Transverse colon (tissue), 4 donors: ENCODE measurements around the gene IFT88. TPM values are rescaled to one million over a fixed set of nuclear protein-coding genes. Genes with fewer than 3 reads are reported as not detected.
A peak's percentile ranks its signal among the peaks of the same experiment; 100 is the strongest.

Experiments
- DNase-seq: peaks from one replicate; pipeline ENCODE4 v3.0.0-alpha.2; 2019
- H3K27ac ChIP-seq, 4 donors: fragments of 200-600 bp; sonication (generic); 2 replicates each; pipeline ENCODE4 v1.5.1; 2016 to 2018; ENCODE audit warnings: inconsistent platforms in 4 of 4
- H3K27me3 ChIP-seq: fragments of 200-600 bp; sonication (generic); 2 replicates; pipeline ENCODE4 v1.5.1; 2017; ENCODE audit warnings: inconsistent platforms
- H3K36me3 ChIP-seq, 4 donors: fragments of 200-600 bp; sonication (generic); 2 replicates each; pipeline ENCODE4 v1.5.1; 2017 to 2019; ENCODE audit warnings: inconsistent platforms in 4 of 4
- H3K4me1 ChIP-seq, 4 donors: fragments of 200-600 bp; sonication (generic); 2 replicates each; pipeline ENCODE4 v1.5.1; 2017 to 2020; ENCODE audit warnings: inconsistent platforms in 4 of 4
- H3K4me3 ChIP-seq, 4 donors: fragments of 200-600 bp; sonication (generic); 1 replicate in 1 of 4; 2 replicates in 3 of 4; pipeline versions ENCODE4 v1.5.1 to v1.6.1; 2017 to 2019; ENCODE audit warnings: inconsistent platforms in 4 of 4
- H3K9me3 ChIP-seq, 2 donors: fragments of 200-600 bp; sonication (generic); 2 replicates each; pipeline ENCODE4 v1.5.1; 2017 to 2019; ENCODE audit warnings: inconsistent platforms in 2 of 2
- CTCF ChIP-seq, 5 experiments: fragments of 200-600 bp in 3 of 5; fragments of 450-650 bp in 2 of 5; sonication (generic) in 3 of 5; IDR thresholded peaks; 1 replicate in 2 of 5; 2 replicates in 3 of 5; pipeline ENCODE4 v1.5.1; 2016 to 2017; ENCODE audit warnings: antibody characterized with exemption in 5 of 5, inconsistent platforms in 3 of 5, mild to moderate bottlenecking in 2 of 5, moderate library complexity in 1 of 5
- EP300 ChIP-seq: sonication (generic); formaldehyde crosslinking; IDR thresholded peaks from one replicate; pipeline ENCODE4 v1.6.1; 2017; ENCODE audit warnings: antibody characterized with exemption, low read depth
- POLR2A ChIP-seq: fragments of 450-650 bp; IDR thresholded peaks from one replicate; pipeline ENCODE4 v1.6.1; 2016; ENCODE audit warnings: antibody characterized with exemption, mild to moderate bottlenecking, moderate library complexity
- POLR2AphosphoS5 ChIP-seq, 3 donors: sonication (generic); formaldehyde crosslinking; IDR thresholded peaks; one replicate each; pipeline ENCODE4 v1.6.1; 2016; ENCODE audit warnings: antibody characterized with exemption in 3 of 3
- WGBS, 2 donors: methylation state at CpG; one replicate each; pipeline ENCODE4 v1.1.5; 2018; ENCODE audit warnings: low coverage in 1 of 2; 5-methylcytosine and 5-hydroxymethylcytosine counted together
- in situ Hi-C, 4 donors: fragments of 200-750 bp; cut with MboI; loops; one replicate each; pipeline versions ENCODE4 v1.15.0 to v1.15.1; 2017; ENCODE audit warnings: low sequenced_read_pairs in 3 of 4, low pct_ligation_motif_present in 1 of 4, low pct_unique_long_range_greater_than_20kb in 1 of 4
- intact Hi-C: fragments of 100-400 bp; cut with DNase I; formaldehyde crosslinking; loops from one replicate; pipeline ENCODE4 v1.15.1; 2023; ENCODE audit warnings: low total_unique reads
- total RNA-seq, 4 donors: library from RNA; depleted of rRNA; stranded (reverse); fragments of >200 nt; gene quantifications; one replicate each; pipeline ENCODE4 v1.1.0, GENCODE V29; 2016

IFT88 gene
- total RNA-seq, 4 donors from 2014 or later, result 3.4 to 22.9 (median 16.6) TPM

DNA sequence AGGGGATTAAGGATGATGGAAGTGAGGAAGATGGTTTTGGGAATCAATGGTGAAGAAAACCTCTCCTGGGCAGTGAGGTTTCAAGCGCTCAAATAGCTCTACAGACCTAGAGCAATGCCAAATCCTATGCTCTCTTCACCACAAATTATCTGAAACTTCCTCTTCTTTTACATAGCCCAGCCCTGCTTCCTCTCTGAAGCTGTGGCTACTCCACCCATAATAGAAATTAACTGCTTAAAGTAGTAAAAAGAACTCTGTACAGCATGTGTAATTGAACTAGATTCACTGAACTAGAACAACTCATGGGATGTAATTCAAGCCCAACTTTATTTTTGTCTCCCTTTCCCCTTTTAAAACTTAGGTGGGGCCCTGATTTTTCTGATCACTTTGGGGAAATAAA lies 20.4 kb upstream of the IFT88 start:
- Histone ChIP-seq H3K36me3 (no peaks in the 10 kb centered on the region), H3K4me3 (no peak overlapping the region), H3K27me3 (no peaks in the 10 kb centered on the region), H3K27ac (peak overlapping the region; percentile 74 to 77 (median 76)), H3K4me1 (peaks cover 4 to 47% (median 18%) of the 10 kb centered on the region in 4 donors), H3K9me3 (no peaks in the 10 kb centered on the region)
- intact Hi-C loops, result no loop called here
- TF ChIP-seq POLR2A (no peak), POLR2AphosphoS5 (IDR thresholded peaks at IDR 0.05) (peak in 1 of 3 donors; percentile 9)
- in situ Hi-C loops, result no loop called here
- no peak for DNase-seq
- 10 to 59% methylated on average over 1 of the region's 1 CpG for WGBS, 2 donors

DNA sequence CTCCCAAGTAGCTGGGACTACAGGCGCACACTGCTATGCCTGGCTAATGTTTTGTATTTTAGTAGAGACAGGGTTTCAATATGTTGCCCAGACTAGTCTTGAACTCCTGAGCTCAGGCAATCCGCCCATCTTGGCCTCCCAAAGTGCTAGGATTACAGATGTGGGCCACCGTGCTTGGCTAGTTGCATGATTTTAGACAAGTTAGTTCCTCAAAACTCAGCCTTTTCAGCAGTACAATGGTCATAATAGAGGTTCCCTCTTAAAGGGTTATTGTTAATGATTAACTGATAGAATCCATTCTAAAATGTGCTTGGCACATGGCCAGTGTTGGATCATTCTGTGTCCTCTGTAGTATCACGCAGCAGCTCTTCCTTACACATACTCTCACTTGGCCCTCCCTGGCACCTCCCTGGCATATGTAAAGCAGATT lies 19.5 kb upstream of the IFT88 start:
- in situ Hi-C loops (no loop called here), intact Hi-C loops (no loop called here)
- peaks cover 4 to 47% (median 18%) of the 10 kb centered on the region in 4 donors for H3K4me1 ChIP-seq
- no peak for TF ChIP-seq EP300
- peak in 1 of 3 donors; percentile 53 for TF ChIP-seq POLR2AphosphoS5 (IDR thresholded peaks at IDR 0.05)
- no peaks in the 10 kb centered on the region for H3K36me3 ChIP-seq
- H3K27ac ChIP-seq, result peak overlapping the region; percentile 74 to 77 (median 76)
- no peak overlapping the region for H3K4me3 ChIP-seq
- peak; percentile 69 for DNase-seq
- WGBS, 2 donors, result 59% methylated on average over 4 of the region's 4 CpGs; no CpG with 5 or more reads in 1 of the 2 donors
- no peaks in the 10 kb centered on the region for H3K27me3 ChIP-seq
- no peaks in the 10 kb centered on the region for H3K9me3 ChIP-seq

DNA sequence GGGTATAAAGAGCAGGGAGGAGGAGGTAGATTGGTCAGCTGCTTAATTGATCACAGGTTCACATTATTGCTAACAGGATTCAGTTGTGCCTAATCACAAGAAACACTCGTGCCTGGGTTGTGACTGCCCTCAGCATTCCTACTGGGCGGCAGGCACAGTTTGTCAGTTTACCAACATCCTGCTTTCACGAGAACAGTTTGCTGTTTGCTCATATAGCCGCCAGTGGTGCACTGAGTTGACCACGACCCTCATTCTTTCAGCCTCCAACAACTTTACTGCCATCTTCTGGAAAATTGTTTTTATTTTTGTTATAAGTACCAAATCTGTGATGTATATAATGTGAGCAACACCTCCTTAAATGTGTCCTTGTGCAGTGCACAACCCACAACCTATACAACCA lies 16.2 kb upstream of the IFT88 start:
- TF ChIP-seq POLR2A (no peak), POLR2AphosphoS5 (IDR thresholded peaks at IDR 0.05) (no peak), CTCF (IDR thresholded peaks at IDR 0.05) (no peak), EP300 (no peak)
- in situ Hi-C loops (no loop called here), intact Hi-C loops (no loop called here)
- 58 to 66% methylated on average over 5 of the region's 5 CpGs for WGBS, 2 donors
- no peaks in the 10 kb centered on the region for H3K36me3 ChIP-seq
- no peak overlapping the region for H3K27ac ChIP-seq
- no peaks in the 10 kb centered on the region for H3K9me3 ChIP-seq
- H3K27me3 ChIP-seq, result no peaks in the 10 kb centered on the region
- DNase-seq, result no peak
- peaks cover 4 to 27% (median 14%) of the 10 kb centered on the region in 4 donors for H3K4me1 ChIP-seq
- H3K4me3 ChIP-seq, result no peak overlapping the region

- TF ChIP-seq POLR2AphosphoS5 (IDR thresholded peaks at IDR 0.05), result no peak
- TF ChIP-seq EP300, result no peak
- no peak for TF ChIP-seq POLR2A
- TF ChIP-seq CTCF (IDR thresholded peaks at IDR 0.05), result no peak
- no peaks in the 10 kb centered on the region for H3K36me3 ChIP-seq
- H3K27me3 ChIP-seq, result no peaks in the 10 kb centered on the region
- in situ Hi-C loops (no loop called here), intact Hi-C loops (no loop called here)
- H3K27ac ChIP-seq, result no peak overlapping the region
- H3K9me3 ChIP-seq, result no peaks in the 10 kb centered on the region
- peaks cover 0 to 11% (median 0%) of the 10 kb centered on the region in 4 donors for H3K4me1 ChIP-seq
- 60 to 65% methylated on average over 3 of the region's 3 CpGs for WGBS, 2 donors
- no peak overlapping the region for H3K4me3 ChIP-seq
- no peak for DNase-seq
Measured at GRCh38 chr13:20553311-20553710, 13.6 kb upstream of the IFT88 start.

DNA sequence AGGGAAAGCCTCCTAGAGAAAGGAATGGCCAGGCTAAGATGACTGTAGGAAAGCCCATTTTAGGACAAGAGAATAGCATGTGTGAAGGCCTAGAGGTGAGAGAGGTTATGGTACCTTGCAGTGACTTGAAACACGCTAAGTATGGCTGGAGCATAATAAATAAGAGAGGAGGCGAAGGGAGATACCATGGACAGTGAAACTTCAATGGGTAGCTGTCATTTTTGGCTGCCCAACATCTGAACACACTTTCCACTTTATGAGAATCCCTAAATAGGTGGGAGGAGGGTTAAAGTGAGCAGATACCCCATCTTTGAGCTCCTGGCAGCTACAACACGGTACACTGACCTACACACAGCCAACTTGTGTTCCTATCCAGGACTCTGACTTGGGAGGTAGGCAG lies 8.0 kb upstream of the IFT88 start:
- no peak for DNase-seq
- in situ Hi-C loops (no loop called here), intact Hi-C loops (no loop called here)
- Histone ChIP-seq H3K36me3 (no peaks in the 10 kb centered on the region), H3K4me3 (no peak overlapping the region), H3K9me3 (no peaks in the 10 kb centered on the region), H3K27ac (peak overlapping the region in 3 of 4 donors; percentile 78 to 83 (median 80)), H3K27me3 (no peaks in the 10 kb centered on the region), H3K4me1 (peaks cover 0 to 30% (median 9%) of the 10 kb centered on the region in 4 donors)
- WGBS, 2 donors, result 78 to 100% methylated on average over 2 to 3 of the region's 3 CpGs
- no peak for TF ChIP-seq POLR2A
- no peak for TF ChIP-seq CTCF (IDR thresholded peaks at IDR 0.05)
- TF ChIP-seq EP300, result no peak
- TF ChIP-seq POLR2AphosphoS5 (IDR thresholded peaks at IDR 0.05), result no peak
